Hepatocyte (in vitro differentiated cells): ENCODE results near the gene PVALEF. TPM values are rescaled to one million over a fixed set of nuclear protein-coding genes. Genes with fewer than 3 reads are reported as not detected.

Experiments used
- DNase-seq: peaks from one replicate; pipeline ENCODE4 v3.0.0-alpha.2; 2016; ENCODE audit warnings: low spot score
- H2AFZ ChIP-seq: fragments of 200-600 bp; sonication (generic); 2 replicates; pipeline ENCODE4 v1.6.0; 2016; ENCODE audit warnings: antibody characterized with exemption, mild to moderate bottlenecking
- H3K27ac ChIP-seq: fragments of 200-600 bp; sonication (generic); 2 replicates; pipeline ENCODE4 v1.5.1; 2016; ENCODE audit warnings: mild to moderate bottlenecking
- H3K27me3 ChIP-seq: fragments of 200-600 bp; sonication (generic); 2 replicates; pipeline ENCODE4 v1.6.1; 2016
- H3K36me3 ChIP-seq: fragments of 200-600 bp; sonication (generic); replicated peaks from 2 replicates; pipeline ENCODE4 v1.5.1; 2016; ENCODE audit warnings: low read depth; ENCODE audit not compliant: insufficient read depth
- H3K4me1 ChIP-seq: fragments of 200-600 bp; sonication (generic); 2 replicates; pipeline ENCODE4 v1.5.1; 2016; ENCODE audit warnings: mild to moderate bottlenecking, moderate library complexity; ENCODE audit not compliant: insufficient read depth
- H3K4me2 ChIP-seq: fragments of 200-600 bp; sonication (generic); 2 replicates; pipeline ENCODE4 v1.6.0; 2016
- H3K4me3 ChIP-seq: fragments of 200-600 bp; sonication (generic); 2 replicates; pipeline ENCODE4 v1.5.1; 2016; ENCODE audit warnings: mild to moderate bottlenecking
- H3K79me2 ChIP-seq: fragments of 200-600 bp; sonication (generic); 2 replicates; pipeline ENCODE4 v1.6.0; 2017; ENCODE audit warnings: mild to moderate bottlenecking
- H3K9me2 ChIP-seq: fragments of 200-600 bp; sonication (generic); replicated peaks from 2 replicates; pipeline ENCODE4 v1.6.0; 2017; ENCODE audit warnings: mild to moderate bottlenecking; ENCODE audit not compliant: insufficient read depth
- H3K9me3 ChIP-seq: fragments of 200-600 bp; sonication (generic); 2 replicates; pipeline ENCODE4 v1.5.1; 2016; ENCODE audit warnings: low read depth, mild to moderate bottlenecking
- H4K20me1 ChIP-seq: fragments of 200-600 bp; sonication (generic); 2 replicates; pipeline ENCODE4 v1.6.0; 2016; ENCODE audit warnings: mild to moderate bottlenecking; ENCODE audit not compliant: insufficient read depth, poor library complexity, severe bottlenecking
- EZH2 ChIP-seq: fragments of 200-600 bp; sonication (generic); IDR thresholded peaks from 2 replicates; pipeline ENCODE4 v1.6.1; 2016; ENCODE audit warnings: antibody characterized with exemption, mild to moderate bottlenecking, borderline replicate concordance
- EZH2phosphoT487 ChIP-seq: fragments of 200-600 bp; sonication (generic); IDR thresholded peaks from one replicate; pipeline ENCODE4 v1.6.1; 2018; ENCODE audit warnings: antibody characterized with exemption, mild to moderate bottlenecking, low read depth, moderate library complexity; ENCODE audit not compliant: unreplicated experiment, severe bottlenecking
- WGBS: methylation state at CpG from one replicate; pipeline ENCODE4 v1.1.6; 2016; ENCODE audit warnings: low lambda C conversion rate; ENCODE audit errors: missing lambda C conversion rate; 5-methylcytosine and 5-hydroxymethylcytosine counted together
- polyA plus RNA-seq: library from polyadenylated mRNA; unstranded; fragments of >200 nt; fragmentation: Nextera tagmentation; extraction: Ambion mirVana; gene quantifications from 2 replicates; pipeline ENCODE4 v1.2.1, GENCODE V29; 2016
- total RNA-seq: library from RNA; depleted of rRNA; stranded (reverse); fragments of >200 nt; gene quantifications from 2 replicates; pipeline ENCODE4 v1.2.3, GENCODE V29; 2014
- TF ChIP-seq, protein P1 (sequence below): fragments of 200-600 bp; sonication (generic); IDR thresholded peaks from 2 replicates; pipeline ENCODE4 v1.5.1; 2016; ENCODE audit warnings: antibody characterized with exemption, mild to moderate bottlenecking; ENCODE audit not compliant: poor library complexity

PVALEF gene
- total and polyA plus RNA-seq, 2 experiments from 2014 or later = 0.15 TPM; not detected in 1

- no peak overlapping the region for H3K4me3 ChIP-seq
- peak overlapping the region; percentile 79 for H3K27ac ChIP-seq
These were observed 699 bp upstream of the PVALEF start for GRCh38 chr17:81164371-81165245.

GRCh38 chr17:81166033-81166492 lies 756 bp downstream of the PVALEF start, which contains the start of gene AATK:
TSS of gene AATK (minus strand) at chr17:81166221. CDS start at chr17:81165992, 229 bp downstream.
- no peaks in the 10 kb centered on the region for H3K27me3 ChIP-seq
- H3K4me2 ChIP-seq = peak within 1 kb of the TSS; percentile 94
- H3K27ac ChIP-seq = peak within 1 kb of the TSS; percentile 79
- no peaks in the 10 kb centered on the region for H3K9me2 ChIP-seq
- peaks cover 2% of the 10 kb centered on the region for H3K79me2 ChIP-seq
- no peaks in the 10 kb centered on the region for H4K20me1 ChIP-seq
- TF ChIP-seq, protein P1, sequence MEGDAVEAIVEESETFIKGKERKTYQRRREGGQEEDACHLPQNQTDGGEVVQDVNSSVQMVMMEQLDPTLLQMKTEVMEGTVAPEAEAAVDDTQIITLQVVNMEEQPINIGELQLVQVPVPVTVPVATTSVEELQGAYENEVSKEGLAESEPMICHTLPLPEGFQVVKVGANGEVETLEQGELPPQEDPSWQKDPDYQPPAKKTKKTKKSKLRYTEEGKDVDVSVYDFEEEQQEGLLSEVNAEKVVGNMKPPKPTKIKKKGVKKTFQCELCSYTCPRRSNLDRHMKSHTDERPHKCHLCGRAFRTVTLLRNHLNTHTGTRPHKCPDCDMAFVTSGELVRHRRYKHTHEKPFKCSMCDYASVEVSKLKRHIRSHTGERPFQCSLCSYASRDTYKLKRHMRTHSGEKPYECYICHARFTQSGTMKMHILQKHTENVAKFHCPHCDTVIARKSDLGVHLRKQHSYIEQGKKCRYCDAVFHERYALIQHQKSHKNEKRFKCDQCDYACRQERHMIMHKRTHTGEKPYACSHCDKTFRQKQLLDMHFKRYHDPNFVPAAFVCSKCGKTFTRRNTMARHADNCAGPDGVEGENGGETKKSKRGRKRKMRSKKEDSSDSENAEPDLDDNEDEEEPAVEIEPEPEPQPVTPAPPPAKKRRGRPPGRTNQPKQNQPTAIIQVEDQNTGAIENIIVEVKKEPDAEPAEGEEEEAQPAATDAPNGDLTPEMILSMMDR = no peak
- no peak for TF ChIP-seq EZH2phosphoT487
- TF ChIP-seq EZH2 = no peak
- H3K4me3 ChIP-seq = peak within 1 kb of the TSS; percentile 30
- 0% methylated on average over 13 of the region's 62 CpGs for WGBS
- H2AFZ ChIP-seq = peak within 1 kb of the TSS; percentile 81
- H3K4me1 ChIP-seq = peaks cover 20% of the 10 kb centered on the region
- no peaks in the 10 kb centered on the region for H3K9me3 ChIP-seq
- no peaks in the 10 kb centered on the region for H3K36me3 ChIP-seq
- DNase-seq = peak; percentile 53

More at GRCh38 chr17:81164371-81165245, 699 bp upstream of the PVALEF start:
- H3K4me1 ChIP-seq = peaks cover 20% of the 10 kb centered on the region
- no peaks in the 10 kb centered on the region for H3K9me3 ChIP-seq
- no peaks in the 10 kb centered on the region for H3K27me3 ChIP-seq
- DNase-seq = no peak
- peak overlapping the region; percentile 94 for H3K4me2 ChIP-seq
- TF ChIP-seq, protein P1 = no peak
- no peak for TF ChIP-seq EZH2
- TF ChIP-seq EZH2phosphoT487 = no peak
- H3K9me2 ChIP-seq = no peaks in the 10 kb centered on the region
- peaks cover 2% of the 10 kb centered on the region for H3K79me2 ChIP-seq
- WGBS = 60% methylated on average over 18 of the region's 19 CpGs
- no peak overlapping the region for H2AFZ ChIP-seq
- H4K20me1 ChIP-seq = no peaks in the 10 kb centered on the region
- H3K36me3 ChIP-seq = no peaks in the 10 kb centered on the region

DNA sequence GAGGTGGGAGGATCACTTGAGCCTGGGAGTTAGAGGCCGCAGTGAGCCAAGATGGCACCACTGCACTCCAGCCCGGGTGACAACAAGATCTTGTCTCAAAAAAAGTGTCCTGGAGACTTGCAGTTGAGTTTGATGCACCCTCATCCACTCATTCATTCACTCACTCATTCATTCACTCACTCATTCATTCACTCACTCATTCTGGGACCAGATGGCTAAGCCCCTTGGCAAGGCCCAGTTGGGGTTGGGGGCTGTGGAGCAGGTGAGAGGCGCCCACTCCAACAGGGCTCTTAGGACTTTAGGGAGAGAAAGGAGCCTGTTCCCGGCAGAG lies 1.9 kb downstream of the PVALEF start:
- DNase-seq = no peak
- no peaks in the 10 kb centered on the region for H3K9me2 ChIP-seq
- no peak overlapping the region for H3K4me3 ChIP-seq
- 96% methylated on average over 4 of the region's 4 CpGs for WGBS
- no peaks in the 10 kb centered on the region for H3K9me3 ChIP-seq
- H3K27me3 ChIP-seq = no peaks in the 10 kb centered on the region
- H3K79me2 ChIP-seq = peaks cover 2% of the 10 kb centered on the region
- peaks cover 20% of the 10 kb centered on the region for H3K4me1 ChIP-seq
- H3K4me2 ChIP-seq = peak overlapping the region; percentile 94
- TF ChIP-seq EZH2 = no peak
- TF ChIP-seq, protein P1 = no peak
- TF ChIP-seq EZH2phosphoT487 = no peak
- H3K36me3 ChIP-seq = no peaks in the 10 kb centered on the region
- no peak overlapping the region for H3K27ac ChIP-seq
- H4K20me1 ChIP-seq = no peaks in the 10 kb centered on the region
- no peak overlapping the region for H2AFZ ChIP-seq
